Activated CD4-positive, alpha-beta T cell treated with anti-CD3 and anti-CD28 coated beads, Interleukin-10, Interleukin-2, amounts not matched to agents 100 ng/mL and 50 ng/mL, durations not matched to agents 16 hours and 8 hours (primary cell): ENCODE measurements around the gene BICRA.
"Not testable (repeated sequence)": the region's sequence is repeated elsewhere in the genome, so short reads cannot be mapped to it uniquely, and the experiment has no call there.

Source experiments
- DNase-seq: peaks from one replicate; pipeline ENCODE4 v3.0.0-alpha.2; 2020

BICRA gene

DNA sequence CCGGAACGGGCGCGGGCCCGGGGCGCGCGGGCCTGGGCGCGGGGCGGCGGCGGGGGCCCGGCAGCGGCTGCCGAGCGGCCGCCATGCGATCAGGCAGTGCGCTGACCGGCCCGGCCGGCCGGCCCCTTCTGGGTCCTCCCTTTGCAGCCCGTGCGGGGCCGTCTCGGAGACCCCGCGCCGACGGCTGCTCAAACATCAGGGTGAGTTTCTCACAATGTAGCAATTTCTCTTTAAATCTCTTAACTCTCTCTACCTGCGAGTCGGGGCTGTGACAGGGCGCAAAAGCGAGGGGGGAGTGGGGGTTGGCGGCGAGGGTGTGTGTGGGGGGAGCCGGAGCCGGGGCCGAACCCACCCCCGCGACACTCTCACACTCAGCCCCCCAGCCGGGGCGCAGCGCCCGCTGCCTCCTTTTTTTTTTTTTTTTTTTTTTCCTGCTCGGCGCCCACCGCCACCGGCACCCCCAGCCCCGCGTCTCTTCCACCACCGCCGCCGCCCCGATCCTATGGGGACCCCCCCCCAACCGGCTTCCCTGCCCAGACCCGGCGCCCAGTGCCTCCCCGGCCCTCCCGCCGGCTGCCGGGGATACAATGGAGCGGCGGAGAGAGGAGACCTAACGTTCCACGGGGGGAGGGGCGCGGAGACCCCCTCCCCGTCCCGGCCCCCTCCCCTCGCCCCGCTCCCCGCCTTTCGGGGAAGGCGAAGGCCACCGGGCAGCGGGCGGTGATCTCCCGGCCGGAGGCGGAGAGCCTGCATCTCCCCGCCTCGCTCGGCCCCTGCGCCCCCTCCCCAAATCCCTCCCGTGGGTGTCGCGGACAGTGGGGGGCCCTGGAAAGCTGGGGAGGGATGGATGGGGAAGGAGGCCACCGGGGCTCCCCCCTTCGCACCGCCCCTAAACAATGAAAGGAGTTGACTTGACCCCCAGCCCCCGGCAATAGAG lies at the start of gene BICRA:
TSS of gene BICRA (plus strand) at position 166 of the 937 bp plus-strand sequence. CDS start 64,441 bp downstream, outside the sequence.
- peak; percentile 86 for DNase-seq

DNA sequence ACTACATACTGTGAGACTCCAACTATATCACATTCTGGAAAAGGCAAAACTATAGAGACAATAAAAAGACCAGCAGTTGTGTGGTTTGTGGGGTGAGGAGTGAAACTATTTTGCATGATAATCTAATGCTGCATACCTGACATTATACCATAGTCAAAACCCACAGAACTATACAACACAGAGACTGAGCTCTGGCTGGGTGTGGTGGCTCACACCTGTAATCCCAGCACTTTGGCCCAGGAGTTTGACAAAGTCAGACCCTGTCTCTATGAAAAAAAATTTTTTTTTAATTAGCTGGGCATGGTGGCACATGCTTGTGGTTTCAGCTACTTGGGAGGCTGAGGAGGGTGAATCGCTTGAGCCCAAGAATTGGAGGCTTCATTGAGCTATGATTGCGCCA lies 47.9 kb upstream of the BICRA start:
- DNase-seq: no peak

GRCh38 chr19:47561440-47562057 lies 47.4 kb upstream of the BICRA start:
- DNase-seq: no peak

DNA sequence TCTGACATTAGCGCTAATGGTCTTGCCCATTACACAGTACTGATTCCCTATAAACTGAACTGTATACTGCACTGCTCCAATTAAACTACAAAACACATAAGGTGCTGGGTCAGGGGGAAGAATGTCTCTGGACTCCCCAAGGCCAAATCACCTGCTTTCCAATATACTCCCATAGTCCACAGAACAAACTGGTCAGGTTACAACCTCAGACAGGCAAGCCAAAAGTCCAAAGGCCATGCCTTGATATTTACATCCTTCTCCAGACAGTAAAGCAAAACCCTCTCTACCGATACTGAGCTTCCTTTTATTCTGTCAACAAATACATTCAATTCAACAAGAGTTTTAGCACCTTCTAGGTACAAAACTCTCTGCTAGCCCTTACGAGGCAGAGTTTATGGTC lies 44.9 kb upstream of the BICRA start:
- no peak for DNase-seq

DNA sequence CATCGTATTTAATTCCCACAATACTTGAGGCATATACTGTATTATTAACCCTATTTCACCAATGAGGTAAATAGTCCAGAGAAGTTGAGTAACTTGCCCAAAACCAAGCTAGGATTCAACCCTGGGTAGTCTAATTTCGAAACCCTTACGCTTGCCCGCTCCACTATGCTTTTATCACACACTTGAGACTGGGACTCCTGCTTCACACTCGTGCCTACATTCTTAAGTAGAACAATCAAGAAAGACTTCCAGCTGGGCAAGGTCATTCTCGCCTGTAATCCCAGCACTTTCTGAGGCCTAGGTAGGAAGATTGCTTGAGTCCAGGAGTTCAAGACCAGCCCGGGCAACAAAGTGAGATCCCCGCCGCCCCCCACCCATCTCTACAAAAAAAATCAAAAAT lies 39.6 kb upstream of the BICRA start:
- DNase-seq: no peak

DNA sequence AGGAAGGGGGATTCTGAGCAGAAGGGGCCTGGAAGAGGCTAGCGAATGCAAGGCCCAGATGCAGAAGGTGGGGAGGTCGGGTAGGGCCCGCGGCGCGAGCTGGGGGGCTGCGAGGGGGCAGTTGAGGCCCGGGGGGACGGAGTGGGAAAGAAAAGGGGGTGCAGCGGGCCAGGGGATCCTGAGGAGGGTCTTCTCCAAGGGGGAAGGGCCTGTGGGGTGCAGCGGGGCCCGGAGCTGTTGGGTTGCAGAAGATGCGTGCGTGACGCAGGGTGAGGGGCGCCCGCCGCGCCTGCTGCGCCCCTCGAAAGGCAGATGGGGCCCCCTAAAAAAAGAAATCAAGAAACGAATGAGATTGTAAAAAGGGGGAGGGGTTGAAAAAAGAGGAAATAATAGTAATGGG lies 36.3 kb upstream of the BICRA start:
- no peak for DNase-seq

DNA sequence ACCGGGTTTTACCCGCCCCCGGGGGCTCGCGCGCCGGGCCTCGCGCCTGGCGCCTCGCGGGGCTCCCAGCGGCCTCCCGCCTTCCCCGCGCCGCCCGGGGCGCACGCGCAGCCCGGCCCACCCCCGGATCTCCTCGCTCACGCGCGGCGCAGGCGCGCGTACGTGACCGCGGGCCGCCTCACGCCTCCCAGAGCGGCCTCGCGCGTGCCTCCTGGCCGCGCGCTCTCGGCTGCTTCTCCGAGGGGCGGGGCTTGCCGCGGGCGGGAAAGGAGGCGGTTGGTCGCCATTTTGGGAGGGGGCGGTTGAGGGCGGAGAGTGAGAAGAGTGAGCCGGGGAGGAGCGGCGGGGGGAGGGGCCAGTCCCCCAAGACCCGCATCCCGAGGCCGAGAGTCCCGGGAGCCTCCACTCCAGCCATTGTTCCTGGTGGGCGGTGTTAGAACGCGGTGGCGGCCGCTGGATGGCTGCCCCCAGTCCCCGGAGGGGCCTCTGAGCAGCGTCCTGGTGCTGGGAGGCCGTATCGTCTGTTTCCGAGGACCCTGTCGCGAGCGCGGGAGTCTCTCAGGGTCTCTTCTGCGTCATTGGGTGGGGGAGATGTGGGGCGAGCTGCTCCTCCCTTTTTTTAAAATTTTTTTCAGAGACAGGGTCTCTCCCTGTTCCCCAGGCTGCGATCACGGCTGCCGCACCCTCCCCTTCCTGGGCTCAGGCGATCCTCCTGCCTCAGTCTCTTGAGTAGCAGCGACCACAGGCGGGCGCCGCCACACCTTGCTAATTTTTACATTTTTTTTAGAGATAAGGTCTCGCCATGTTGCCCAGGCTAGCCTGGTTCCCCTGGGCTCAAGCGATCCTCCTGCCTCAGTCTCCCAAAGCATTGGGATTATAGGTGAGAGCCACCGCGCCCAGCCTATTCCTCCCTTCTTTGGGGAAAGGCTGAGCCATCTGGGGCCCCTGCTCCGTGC lies 35.6 kb upstream of the BICRA start, which contains the start of gene ZNF541:
TSS of gene ZNF541 (minus strand) at position 78 of the 956 bp plus-strand sequence. CDS start 17,292 bp downstream, outside the sequence.
- peak; percentile 59 for DNase-seq

- no peak for DNase-seq
Observed at GRCh38 chr19:47580397-47580796, 28.5 kb upstream of the BICRA start.

- no peak for DNase-seq
Observed at GRCh38 chr19:47581605-47582319, 27.2 kb upstream of the BICRA start.

- no peak for DNase-seq
Observed at GRCh38 chr19:47582320-47582909, 26.5 kb upstream of the BICRA start.

GRCh38 chr19:47583161-47583560 lies 25.8 kb upstream of the BICRA start:
- DNase-seq: not testable (repeated sequence)

- no peak for DNase-seq
Observed at GRCh38 chr19:47587295-47587694, 21.6 kb upstream of the BICRA start.

DNA sequence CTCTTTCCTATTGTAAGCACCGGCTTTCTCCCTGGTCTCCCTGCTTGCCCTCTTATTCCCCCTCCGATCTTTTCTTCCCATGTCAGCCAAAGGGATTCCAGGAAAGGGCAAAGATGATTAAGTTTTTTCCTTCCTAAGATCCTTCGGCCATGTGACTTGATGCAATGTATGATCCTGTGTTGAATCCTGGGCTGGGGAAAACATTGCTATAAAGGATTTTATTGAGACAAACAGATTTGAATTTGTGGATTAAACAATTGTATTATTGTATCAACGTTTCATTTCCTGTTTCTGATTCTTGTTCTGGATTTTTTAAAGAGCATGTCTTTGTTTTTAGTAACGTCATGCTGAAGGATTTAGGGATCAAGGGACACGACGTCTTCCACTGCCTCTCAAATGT lies 19.1 kb upstream of the BICRA start:
- DNase-seq: no peak

GRCh38 chr19:47593860-47594259 lies 15.1 kb upstream of the BICRA start:
- DNase-seq: no peak

GRCh38 chr19:47595944-47596343 lies 13.0 kb upstream of the BICRA start:
- DNase-seq: no peak

GRCh38 chr19:47598407-47599349 lies 10.3 kb upstream of the BICRA start:
- no peak for DNase-seq

GRCh38 chr19:47599671-47600245 lies 9.2 kb upstream of the BICRA start:
- DNase-seq: not testable (repeated sequence)

DNA sequence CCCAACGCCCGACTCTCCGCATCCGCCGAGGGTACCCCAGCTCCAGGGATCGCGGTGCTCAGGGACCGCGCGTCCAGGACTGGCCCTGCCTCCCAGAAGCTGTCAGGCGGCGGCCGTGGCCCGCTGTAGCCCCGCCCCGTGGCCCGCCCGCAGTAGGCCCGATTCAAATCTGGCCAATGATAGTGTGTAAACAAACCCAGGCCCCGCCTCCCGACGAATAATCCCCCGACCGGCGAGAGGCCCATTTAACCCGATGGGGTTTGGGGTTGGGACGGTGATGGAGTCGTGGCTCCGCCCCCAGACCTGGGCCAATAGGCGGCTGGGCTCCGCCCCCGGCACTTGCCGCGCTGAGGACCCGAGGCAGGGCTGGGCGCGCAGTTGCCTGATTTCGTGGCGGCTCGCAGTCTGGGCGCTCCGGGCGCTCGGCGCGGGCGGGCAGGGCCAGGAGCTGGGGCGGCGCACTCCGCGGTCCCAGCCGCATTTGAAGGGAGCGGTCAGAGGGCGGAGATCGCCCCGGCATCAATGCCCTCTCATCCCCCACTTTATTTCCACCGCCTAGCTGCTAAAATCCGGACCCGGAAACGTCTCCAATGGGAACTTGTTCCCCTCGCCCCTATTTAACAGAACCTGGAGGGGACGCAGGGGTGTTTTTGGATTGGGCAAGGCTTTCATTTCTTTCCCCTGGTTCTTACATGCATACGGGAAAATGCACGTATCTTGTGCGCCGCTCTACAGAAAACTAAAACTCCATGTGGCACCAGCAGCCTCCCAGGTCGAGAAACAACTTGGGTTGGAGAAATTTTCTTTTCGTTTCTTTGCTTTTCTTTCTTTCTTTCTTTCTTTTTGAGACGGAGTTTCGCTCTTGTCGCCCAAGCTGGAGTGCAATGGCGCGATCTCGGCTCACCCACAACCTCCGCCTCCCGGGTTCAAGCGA lies 8.4 kb upstream of the BICRA start:
- peak; percentile 100 for DNase-seq
